GM12892 (cell line): ENCODE data around the gene MOB2.

Experiments
- DNase-seq: peaks from one replicate; pipeline ENCODE4 v3.0.0; 2011; ENCODE audit not compliant: insufficient read length
- FAIRE-seq: peaks from 2 replicates; lab custom pipeline; 2011; peaks lifted over from hg19 to GRCh38; lab: Jason Lieb, UNC
- TAF1 ChIP-seq: IDR thresholded peaks from 2 replicates; pipeline ENCODE4 v1.6.1; 2011; ENCODE audit warnings: low read depth, mild to moderate bottlenecking, control low read depth, low read length, borderline replicate concordance

The MOB2 gene

GRCh38 chr11:1419811-1420210 lies 66.8 kb downstream of the MOB2 start:
- DNase-seq (no peak), FAIRE-seq (no peak)
- no peak for TF ChIP-seq TAF1
